SK-N-SH (cell line): ENCODE measurements around the gene GABRG3. TPM values are rescaled to one million over a fixed set of nuclear protein-coding genes. Genes with fewer than 3 reads are reported as not detected.

ENCODE experiments used
- CTCF ChIA-PET: fragments of 300-600, 350-600 bp; formaldehyde crosslinking; extraction: SDS; loops from one replicate; lab custom pipeline; 2021; lab: Yijun Ruan, JAX
- POLR2A ChIA-PET: fragments of 350-600 bp; sonication (Branson Sonifier 250); formaldehyde crosslinking; extraction: SDS; loops from one replicate; lab custom pipeline; 2020; ENCODE audit warnings: antibody characterized with exemption, inconsistent platforms; lab: Yijun Ruan, JAX
- DNase-seq: peaks from one replicate; pipeline ENCODE4 v3.0.0; 2012
- H2AFZ ChIP-seq: fragments of 200-600 bp; sonication (generic); 2 replicates; pipeline ENCODE4 v1.8.1; 2016; ENCODE audit warnings: antibody characterized with exemption, mild to moderate bottlenecking, low read depth
- H3F3A ChIP-seq: fragments of 200-600 bp; sonication (generic); replicated peaks from 2 replicates; pipeline ENCODE3; 2016; ENCODE audit warnings: antibody characterized with exemption, mild to moderate bottlenecking; ENCODE audit not compliant: insufficient read depth
- H3K27ac ChIP-seq, 2 experiments: fragments of 200-500 bp in 1 of 2; fragments of 200-600 bp in 1 of 2; sonication (Bioruptor generic) in 1 of 2; sonication (generic), shearing (Covaris generic) in 1 of 2; 2 replicates each; pipeline versions ENCODE4 v1.5.1 to v1.6.1; 2014 to 2016; ENCODE audit warnings: low read depth in 2 of 2, inconsistent platforms in 1 of 2, low read length in 1 of 2, mild to moderate bottlenecking in 1 of 2, mixed read lengths in 1 of 2
- H3K27me3 ChIP-seq: fragments of 200-600 bp; sonication (generic), shearing (Covaris generic); 2 replicates; pipeline ENCODE4 v1.6.1; 2016; ENCODE audit warnings: mixed run types; ENCODE audit not compliant: insufficient read depth
- H3K36me3 ChIP-seq, 2 experiments: fragments of 200-500 bp in 1 of 2; fragments of 200-600 bp in 1 of 2; sonication (Bioruptor generic) in 1 of 2; sonication (generic) in 1 of 2; replicated peaks in 1 of 2; 2 replicates each; pipeline versions ENCODE3 to v1.5.1; 2014 to 2016; ENCODE audit warnings: low read length in 1 of 2, mild to moderate bottlenecking in 1 of 2; ENCODE audit not compliant: insufficient read depth in 2 of 2, control insufficient read depth in 1 of 2
- H3K4me1 ChIP-seq, 2 experiments: fragments of 200-500 bp in 1 of 2; fragments of 200-600 bp in 1 of 2; sonication (Bioruptor generic) in 1 of 2; sonication (generic), shearing (Covaris generic) in 1 of 2; 2 replicates each; pipeline versions ENCODE4 v1.5.1 to v1.6.1; 2014 to 2016; ENCODE audit warnings: low read depth in 1 of 2, low read length in 1 of 2, mixed run types in 1 of 2; ENCODE audit not compliant: insufficient read depth in 2 of 2, control insufficient read depth in 1 of 2
- H3K4me2 ChIP-seq: fragments of 200-600 bp; sonication (generic), shearing (Covaris generic); 2 replicates; pipeline ENCODE4 v1.6.1; 2017; ENCODE audit warnings: mixed run types
- H3K4me3 ChIP-seq, 2 experiments: fragments of 200-500 bp in 1 of 2; fragments of 200-600 bp in 1 of 2; sonication (Bioruptor generic) in 1 of 2; sonication (generic), shearing (Covaris generic) in 1 of 2; 2 replicates each; pipeline versions ENCODE4 v1.5.1 to v1.8.1; 2014 to 2016; ENCODE audit warnings: low read depth in 2 of 2, inconsistent platforms in 1 of 2, low read length in 1 of 2, mild to moderate bottlenecking in 1 of 2, mixed read lengths in 1 of 2, moderate library complexity in 1 of 2
- H3K79me2 ChIP-seq: fragments of 200-600 bp; sonication (generic); 2 replicates; pipeline ENCODE4 v1.8.1; 2017; ENCODE audit warnings: mild to moderate bottlenecking; ENCODE audit not compliant: insufficient read depth
- H3K9ac ChIP-seq: fragments of 200-600 bp; sonication (generic); 2 replicates; pipeline ENCODE4 v1.6.1; 2017; ENCODE audit warnings: mixed run types
- H3K9me2 ChIP-seq: fragments of 200-600 bp; sonication (generic); 2 replicates; pipeline ENCODE4 v1.6.1; 2017; ENCODE audit warnings: mixed run types
- H3K9me3 ChIP-seq: fragments of 200-600 bp; sonication (generic); 2 replicates; pipeline ENCODE4 v1.6.1; 2017; ENCODE audit warnings: mixed run types, mild to moderate bottlenecking, moderate library complexity
- H4K20me1 ChIP-seq: fragments of 200-600 bp; sonication (generic); 2 replicates; pipeline ENCODE4 v1.6.1; 2017; ENCODE audit warnings: mild to moderate bottlenecking, mixed run types; ENCODE audit not compliant: insufficient read depth
- ELF1 ChIP-seq: IDR thresholded peaks from 2 replicates; pipeline ENCODE4 v1.4.0; 2012
- EP300 ChIP-seq, 2 experiments: IDR thresholded peaks; 2 replicates each; pipeline versions ENCODE4 v1.4.0 to v1.6.1; 2012; ENCODE audit warnings: borderline replicate concordance in 1 of 2, low read depth in 1 of 2, low read length in 1 of 2
- EZH2phosphoT487 ChIP-seq: fragments of 200-600 bp; sonication (generic); IDR thresholded peaks from 2 replicates; pipeline ENCODE4 v1.6.1; 2017; ENCODE audit warnings: low read depth, mixed run types, mild to moderate bottlenecking, antibody characterized with exemption, moderate library complexity, borderline replicate concordance
- GABPA ChIP-seq: IDR thresholded peaks from 2 replicates; pipeline ENCODE4 v1.4.0; 2012; ENCODE audit warnings: low read depth, mild to moderate bottlenecking
- MAX ChIP-seq: IDR thresholded peaks from 2 replicates; pipeline ENCODE4 v1.4.0; 2012; ENCODE audit warnings: low read depth
- MEF2A ChIP-seq: IDR thresholded peaks from 2 replicates; pipeline ENCODE4 v1.4.0; 2012; ENCODE audit warnings: low read depth, borderline replicate concordance
- MXI1 ChIP-seq: IDR thresholded peaks from 2 replicates; pipeline ENCODE4 v1.6.1; 2012; ENCODE audit warnings: mild to moderate bottlenecking, low read depth, low read length, improper control_type of control experiment
- NFIC ChIP-seq: IDR thresholded peaks from 2 replicates; pipeline ENCODE4 v1.4.0; 2012; ENCODE audit warnings: borderline replicate concordance
- NRF1 ChIP-seq: IDR thresholded peaks from 2 replicates; pipeline ENCODE4 v1.6.1; 2012; ENCODE audit warnings: low read depth, mild to moderate bottlenecking, low read length
- POLR2AphosphoS5 ChIP-seq: IDR thresholded peaks from 2 replicates; pipeline ENCODE4 v1.6.1; 2012; ENCODE audit warnings: low read depth, low read length
- RAD21 ChIP-seq: IDR thresholded peaks from 2 replicates; pipeline ENCODE4 v1.6.1; 2012; ENCODE audit warnings: mild to moderate bottlenecking, low read length
- RCOR1 ChIP-seq: fragments of 150-350 bp; IDR thresholded peaks from 2 replicates; pipeline ENCODE4 v1.6.1; 2017; ENCODE audit warnings: antibody characterized with exemption, low read length
- RFX5 ChIP-seq: IDR thresholded peaks from 2 replicates; pipeline ENCODE4 v1.6.1; 2012; ENCODE audit warnings: mild to moderate bottlenecking, improper control_type of control experiment, low read length
- RXRA ChIP-seq: IDR thresholded peaks from 2 replicates; pipeline ENCODE4 v1.4.0; 2012; ENCODE audit warnings: low read depth, mild to moderate bottlenecking, borderline replicate concordance
- SIN3A ChIP-seq: IDR thresholded peaks from 2 replicates; pipeline ENCODE4 v1.6.1; 2012; ENCODE audit warnings: low read depth, mild to moderate bottlenecking, low read length, moderate library complexity, borderline replicate concordance
- TEAD4 ChIP-seq: IDR thresholded peaks from 2 replicates; pipeline ENCODE4 v1.4.0; 2012; ENCODE audit warnings: mild to moderate bottlenecking, borderline replicate concordance; ENCODE audit not compliant: insufficient read depth
- USF1 ChIP-seq: IDR thresholded peaks from 2 replicates; pipeline ENCODE4 v1.4.0; 2012; ENCODE audit warnings: low read depth, borderline replicate concordance
- YY1 ChIP-seq: IDR thresholded peaks from 2 replicates; pipeline ENCODE4 v1.4.0; 2012; ENCODE audit warnings: low read depth, mild to moderate bottlenecking
- WGBS: methylation state at CpG from one replicate; pipeline ENCODE4 v1.1.6; 2017; ENCODE audit warnings: low lambda C conversion rate; 5-methylcytosine and 5-hydroxymethylcytosine counted together
- polyA plus RNA-seq, 3 experiments: library from polyadenylated mRNA; depleted of rRNA; stranded (reverse); fragments of >200 nt; gene quantifications; 2 replicates each; pipeline ENCODE4 v1.2.3, GENCODE V29; 2012
- TF ChIP-seq, protein P1 (sequence below): IDR thresholded peaks from 2 replicates; pipeline ENCODE4; 2012
- TF ChIP-seq, protein P2 (sequence below): fragments of 150-350 bp; IDR thresholded peaks from 2 replicates; pipeline ENCODE4 v1.6.1; 2017; ENCODE audit warnings: antibody characterized with exemption, low read length, low read depth, borderline replicate concordance

The GABRG3 gene
- polyA plus RNA-seq, 1 of the 3 experiments (the other 2 are of a cell fraction), result not detected

GRCh38 chr15:27082526-27082925 lies 111.5 kb downstream of the GABRG3 start:
- TF ChIP-seq MXI1 (no peak), RAD21 (no peak), TEAD4 (no peak), YY1 (no peak), EZH2phosphoT487 (no peak), NFIC (no peak), RCOR1 (no peak), SIN3A (no peak)
- TF ChIP-seq, protein P1, sequence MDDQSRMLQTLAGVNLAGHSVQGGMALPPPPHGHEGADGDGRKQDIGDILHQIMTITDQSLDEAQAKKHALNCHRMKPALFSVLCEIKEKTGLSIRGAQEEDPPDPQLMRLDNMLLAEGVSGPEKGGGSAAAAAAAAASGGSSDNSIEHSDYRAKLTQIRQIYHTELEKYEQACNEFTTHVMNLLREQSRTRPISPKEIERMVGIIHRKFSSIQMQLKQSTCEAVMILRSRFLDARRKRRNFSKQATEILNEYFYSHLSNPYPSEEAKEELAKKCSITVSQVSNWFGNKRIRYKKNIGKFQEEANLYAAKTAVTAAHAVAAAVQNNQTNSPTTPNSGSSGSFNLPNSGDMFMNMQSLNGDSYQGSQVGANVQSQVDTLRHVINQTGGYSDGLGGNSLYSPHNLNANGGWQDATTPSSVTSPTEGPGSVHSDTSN, result no peak
- H3K4me2 ChIP-seq, result no peak overlapping the region
- WGBS, result 59% methylated on average over 8 of the region's 8 CpGs
- peaks cover 0 to 8% of the 10 kb centered on the region in 2 experiments; a peak in 1 of 4 replicates for H3K4me1 ChIP-seq
- CTCF ChIA-PET, result interaction anchor here (1.3 to 2.1 kb wide), 4 partner anchors 10 to 276 kb away, joined by 3 to 12 read pairs (median 4); no protein-coding TSS in a partner anchor
- H4K20me1 ChIP-seq, result no peaks in the 10 kb centered on the region
- no peaks in the 10 kb centered on the region for H3K9me3 ChIP-seq
- H3K9ac ChIP-seq, result no peak overlapping the region
- no peaks in the 10 kb centered on the region for H3K36me3 ChIP-seq
- H3K4me3 ChIP-seq, result no peak overlapping the region
- no peaks in the 10 kb centered on the region for H3K79me2 ChIP-seq
- H3K27me3 ChIP-seq, result no peaks in the 10 kb centered on the region
- H3K27ac ChIP-seq, result no peak overlapping the region
- no peak for DNase-seq
- no peaks in the 10 kb centered on the region for H3F3A ChIP-seq
- no peaks in the 10 kb centered on the region for H3K9me2 ChIP-seq
- no peak overlapping the region for H2AFZ ChIP-seq
- POLR2A ChIA-PET, result no interaction called here

DNA sequence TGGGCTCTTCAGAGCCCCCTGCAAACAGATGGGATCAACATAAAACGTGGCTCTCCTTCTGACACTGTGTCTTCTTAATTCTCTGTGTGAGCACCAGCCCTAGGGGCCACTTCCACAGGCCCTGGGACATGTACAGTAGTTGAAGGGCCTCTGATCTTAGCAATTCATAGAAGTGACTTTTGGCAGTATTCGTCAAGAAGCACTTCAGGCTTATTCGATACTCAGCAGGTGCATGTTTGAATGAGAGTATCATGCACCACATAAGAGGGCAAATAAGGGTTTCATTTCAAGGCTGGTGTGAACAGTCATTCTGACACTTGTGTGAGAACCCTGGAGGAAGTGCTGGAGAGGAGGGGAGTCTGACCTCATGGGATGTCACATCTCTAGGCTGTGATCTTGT lies 113.9 kb downstream of the GABRG3 start:
- Histone ChIP-seq H2AFZ (no peak overlapping the region), H3K27ac (no peak overlapping the region), H3K4me1 (peaks cover 0 to 8% of the 10 kb centered on the region in 2 experiments; a peak in 1 of 4 replicates), H4K20me1 (no peaks in the 10 kb centered on the region), H3K9ac (no peak overlapping the region), H3K27me3 (no peaks in the 10 kb centered on the region), H3K4me3 (no peak overlapping the region), H3K36me3 (no peaks in the 10 kb centered on the region), H3K79me2 (no peaks in the 10 kb centered on the region), H3K9me3 (no peaks in the 10 kb centered on the region), H3K9me2 (no peaks in the 10 kb centered on the region), H3K4me2 (no peak overlapping the region), H3F3A (no peaks in the 10 kb centered on the region)
- DNase-seq, result no peak
- CTCF ChIA-PET, result interaction anchor here (1.6 kb wide), 1 partner anchor 9 kb away, joined by 3 read pairs; no protein-coding TSS in a partner anchor
- no peak for TF ChIP-seq MXI1
- TF ChIP-seq NRF1, result no peak
- WGBS, result 39% methylated on average over 2 of the region's 3 CpGs
- POLR2A ChIA-PET, result no interaction called here

DNA sequence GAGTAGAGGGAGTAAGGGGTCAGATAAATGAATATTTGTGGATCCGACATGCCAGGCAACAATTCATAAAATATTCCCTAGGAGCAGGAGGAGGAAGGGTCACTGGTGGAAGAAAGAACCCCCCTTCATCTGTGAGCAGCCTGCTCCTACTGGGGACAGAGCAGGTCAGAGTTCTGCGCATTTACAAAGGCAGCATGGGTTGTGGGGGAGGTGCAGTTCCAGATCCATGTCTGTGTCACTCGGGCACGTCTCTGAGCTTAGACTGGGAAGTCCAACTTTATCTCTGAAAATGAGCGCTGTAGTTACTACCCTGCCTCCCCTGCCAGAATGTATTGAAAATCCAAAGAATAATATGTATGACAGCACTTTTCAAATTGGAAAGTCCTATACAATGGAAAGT lies 115.2 kb downstream of the GABRG3 start:
- CTCF ChIA-PET, result interaction anchor here (1.1 to 1.7 kb wide), 4 partner anchors 8 to 28 kb away, joined by 3 to 7 read pairs (median 4); no protein-coding TSS in a partner anchor
- no peak overlapping the region for H3K27ac ChIP-seq

More for the DNA sequence above, 115.2 kb downstream of the GABRG3 start:
- H3K9ac ChIP-seq, result no peak overlapping the region
- H3K4me1 ChIP-seq, result peaks cover 0 to 8% of the 10 kb centered on the region in 2 experiments; a peak in 1 of 4 replicates
- H3K27me3 ChIP-seq, result no peaks in the 10 kb centered on the region
- no peak overlapping the region for H2AFZ ChIP-seq
- no peaks in the 10 kb centered on the region for H3K9me2 ChIP-seq
- H3F3A ChIP-seq, result no peaks in the 10 kb centered on the region
- H3K36me3 ChIP-seq, result no peaks in the 10 kb centered on the region
- H4K20me1 ChIP-seq, result no peaks in the 10 kb centered on the region
- DNase-seq, result peak; percentile 44
- no peak overlapping the region for H3K4me2 ChIP-seq
- H3K9me3 ChIP-seq, result no peaks in the 10 kb centered on the region
- WGBS, result 46% methylated on average over 5 of the region's 5 CpGs
- H3K4me3 ChIP-seq, result no peak overlapping the region
- POLR2A ChIA-PET, result interaction anchor here (0.8 kb wide), 1 partner anchor 26 kb away, joined by 4 read pairs; no protein-coding TSS in a partner anchor
- H3K79me2 ChIP-seq, result no peaks in the 10 kb centered on the region
- TF ChIP-seq POLR2AphosphoS5 (no peak), RFX5 (no peak), MEF2A (no peak), NRF1 (no peak), USF1 (no peak), GABPA (no peak), MXI1 (no peak), RXRA (no peak), ELF1 (no peak), RCOR1 (no peak), MAX (no peak), RAD21 (no peak), EP300 (IDR thresholded peaks at IDR 0.05; ENCODE audit: borderline replicate concordance in 1 of 2, low read depth in 1 of 2, low read length in 1 of 2) (no peak)
- TF ChIP-seq, protein P2, sequence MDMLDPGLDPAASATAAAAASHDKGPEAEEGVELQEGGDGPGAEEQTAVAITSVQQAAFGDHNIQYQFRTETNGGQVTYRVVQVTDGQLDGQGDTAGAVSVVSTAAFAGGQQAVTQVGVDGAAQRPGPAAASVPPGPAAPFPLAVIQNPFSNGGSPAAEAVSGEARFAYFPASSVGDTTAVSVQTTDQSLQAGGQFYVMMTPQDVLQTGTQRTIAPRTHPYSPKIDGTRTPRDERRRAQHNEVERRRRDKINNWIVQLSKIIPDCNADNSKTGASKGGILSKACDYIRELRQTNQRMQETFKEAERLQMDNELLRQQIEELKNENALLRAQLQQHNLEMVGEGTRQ, result no peak
